Muscle of leg (tissue), 11 donors: ENCODE results near the gene RPL26. TPM values are rescaled to one million over a fixed set of nuclear protein-coding genes. Genes with fewer than 3 reads are reported as not detected.
A peak's percentile ranks its signal among the peaks of the same experiment; 100 is the strongest.

Source experiments
- DNase-seq: peaks from one replicate; pipeline ENCODE4 v3.0.0; 2013
- H3K27ac ChIP-seq: one replicate; pipeline ENCODE4 v1.5.1; 2013; ENCODE audit warnings: mild to moderate bottlenecking, low read length, control low read depth
- H3K27me3 ChIP-seq: one replicate; pipeline ENCODE4 v1.6.1; 2013; ENCODE audit warnings: low read length; ENCODE audit not compliant: control insufficient read depth, insufficient read depth
- H3K36me3 ChIP-seq: one replicate; pipeline ENCODE4 v1.6.1; 2013; ENCODE audit warnings: low read length; ENCODE audit not compliant: control insufficient read depth, insufficient read depth
- H3K4me1 ChIP-seq: one replicate; pipeline ENCODE4 v1.6.1; 2013; ENCODE audit warnings: low read length; ENCODE audit not compliant: control insufficient read depth, insufficient read depth
- H3K4me3 ChIP-seq: one replicate; pipeline ENCODE4 v1.5.1; 2013; ENCODE audit warnings: low read length, control low read depth
- H3K9me3 ChIP-seq: replicated peaks from 2 replicates; pipeline ENCODE4 v1.6.1; 2013; ENCODE audit warnings: low read depth, low read length; ENCODE audit not compliant: control insufficient read depth
- WGBS: methylation state at CpG from one replicate; pipeline ENCODE4 v1.1.5; 2013; ENCODE audit warnings: missing lambda C conversion rate; ENCODE audit not compliant: insufficient coverage; 5-methylcytosine and 5-hydroxymethylcytosine counted together
- polyA plus RNA-seq, 8 donors: library from polyadenylated mRNA; unstranded; fragments of 120-200 nt; gene quantifications; one replicate each; pipeline versions ENCODE4 v1.2.1 to v1.2.3, GENCODE V29; 2013; ENCODE audit warnings: inconsistent platforms in 1 of 8, low replicate concordance in 1 of 8; ENCODE audit not compliant: insufficient read length in 8 of 8, insufficient read depth in 1 of 8
- total RNA-seq: library from RNA; stranded (reverse); fragments of 120-200 nt; gene quantifications from one replicate; pipeline ENCODE4 v1.2.4, GENCODE V29; 2013

The RPL26 gene
- total and polyA plus RNA-seq, 9 donors = 2,833 to 7,287 (median 3,243) TPM

DNA sequence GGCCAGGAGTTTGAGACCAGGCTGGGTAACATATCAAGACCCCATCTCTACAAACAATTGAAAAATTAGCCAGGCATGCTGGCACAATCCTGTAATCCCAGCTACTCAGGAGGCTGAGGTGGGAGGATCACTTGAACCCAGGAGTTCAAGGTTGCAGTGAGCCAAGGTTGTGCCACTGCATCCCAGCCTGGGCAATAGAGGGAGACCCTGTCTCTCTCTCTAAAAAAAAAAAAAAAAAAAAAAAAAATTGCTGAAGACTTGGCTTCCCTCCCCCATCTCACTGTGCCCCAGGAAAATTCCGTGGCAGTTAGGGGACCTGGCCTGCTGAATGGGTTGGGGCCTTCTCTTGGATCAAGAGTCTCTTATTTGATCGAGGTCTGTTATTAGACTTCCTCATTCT, 43.5 kb downstream of the RPL26 start, which contains the start of gene ODF4:
ODF4 (plus strand) TSS at position 301 of the 400 bp plus-strand sequence. CDS start 212 bp downstream, outside the sequence.
- no peak within 1 kb of the TSS for H3K4me3 ChIP-seq
- H3K4me1 ChIP-seq = peaks cover 9% of the 10 kb centered on the region
- H3K27ac ChIP-seq = no peak within 1 kb of the TSS
- no CpG with 5 or more reads among the region's 2 CpGs for WGBS
- H3K27me3 ChIP-seq = peaks cover 3% of the 10 kb centered on the region
- H3K9me3 ChIP-seq = no peaks in the 10 kb centered on the region
- H3K36me3 ChIP-seq = no peaks in the 10 kb centered on the region
- DNase-seq = no peak

DNA sequence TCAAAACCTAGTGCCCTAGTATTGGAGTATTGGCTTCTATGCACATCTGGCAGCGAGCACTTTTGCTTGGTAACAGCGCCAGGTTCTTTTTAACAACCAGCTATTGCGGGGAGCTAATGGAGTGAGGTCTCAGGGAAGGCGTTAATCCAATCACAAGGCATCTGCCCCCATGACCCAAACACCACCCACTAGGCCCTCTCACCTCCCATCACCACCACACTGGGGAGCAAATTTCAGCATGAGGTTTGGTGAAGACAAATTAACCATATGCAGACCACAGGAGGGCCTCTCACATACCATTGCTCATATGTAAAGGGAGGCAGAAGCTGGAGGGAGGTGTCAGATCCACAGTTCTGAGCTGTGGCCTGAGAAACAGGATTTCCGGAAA, 44.2 kb downstream of the RPL26 start:
- Histone ChIP-seq H3K9me3 (no peaks in the 10 kb centered on the region), H3K36me3 (no peaks in the 10 kb centered on the region), H3K4me3 (no peak overlapping the region), H3K4me1 (peaks cover 9% of the 10 kb centered on the region), H3K27me3 (peaks cover 3% of the 10 kb centered on the region), H3K27ac (no peak overlapping the region)
- DNase-seq = no peak
- 67% methylated on average over 1 of the region's 5 CpGs for WGBS

DNA sequence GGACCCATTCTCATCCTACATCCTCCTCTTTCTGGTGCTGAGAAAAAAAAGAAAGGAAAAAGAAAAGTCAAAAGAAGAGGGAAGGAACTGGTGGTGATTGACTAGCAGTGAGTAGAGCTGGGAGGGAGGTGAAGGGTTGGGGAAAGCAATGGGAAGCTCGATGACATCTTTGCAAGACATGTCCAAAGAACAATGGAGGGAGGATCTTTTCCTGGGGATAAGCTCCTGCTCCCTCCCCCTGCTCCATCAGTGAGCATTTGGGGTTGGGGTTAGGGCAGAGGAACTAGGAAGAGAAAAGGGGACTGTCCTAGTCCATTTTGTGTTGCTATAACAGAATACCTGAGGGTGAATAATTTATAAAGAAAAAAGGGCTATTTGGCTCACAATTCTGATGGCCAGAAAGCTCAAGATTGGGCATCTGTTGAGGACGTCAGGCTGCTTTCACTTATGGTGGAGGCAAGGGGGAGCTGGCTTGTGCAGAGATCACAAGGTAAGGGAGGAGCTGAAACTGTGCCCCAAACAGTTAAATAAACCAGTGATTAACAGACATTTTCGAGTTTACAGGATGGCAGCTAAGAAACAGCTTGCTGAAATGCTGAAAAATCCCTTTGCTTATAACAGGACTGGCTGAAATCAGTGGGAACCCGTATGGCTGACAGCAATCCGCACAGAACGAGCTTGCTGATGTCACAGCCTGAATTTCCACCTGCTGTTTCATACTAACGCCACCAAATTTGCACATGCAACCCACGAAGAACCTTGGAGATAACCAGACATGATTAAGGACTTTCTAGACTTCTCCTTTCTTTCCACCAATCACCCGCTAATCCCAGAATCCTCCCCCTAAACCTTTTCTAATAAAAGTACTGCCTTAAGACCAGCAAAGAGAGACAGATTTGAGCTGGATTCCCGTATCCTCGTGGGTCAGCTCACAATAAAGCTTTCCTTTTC, 44.9 kb downstream of the RPL26 start:
- peaks cover 3% of the 10 kb centered on the region for H3K27me3 ChIP-seq
- WGBS = 18% methylated on average over 9 of the region's 11 CpGs
- H3K27ac ChIP-seq = no peak overlapping the region
- DNase-seq = no peak
- H3K4me1 ChIP-seq = peaks cover 14% of the 10 kb centered on the region
- H3K4me3 ChIP-seq = no peak overlapping the region
- H3K9me3 ChIP-seq = no peaks in the 10 kb centered on the region
- H3K36me3 ChIP-seq = no peaks in the 10 kb centered on the region

DNA sequence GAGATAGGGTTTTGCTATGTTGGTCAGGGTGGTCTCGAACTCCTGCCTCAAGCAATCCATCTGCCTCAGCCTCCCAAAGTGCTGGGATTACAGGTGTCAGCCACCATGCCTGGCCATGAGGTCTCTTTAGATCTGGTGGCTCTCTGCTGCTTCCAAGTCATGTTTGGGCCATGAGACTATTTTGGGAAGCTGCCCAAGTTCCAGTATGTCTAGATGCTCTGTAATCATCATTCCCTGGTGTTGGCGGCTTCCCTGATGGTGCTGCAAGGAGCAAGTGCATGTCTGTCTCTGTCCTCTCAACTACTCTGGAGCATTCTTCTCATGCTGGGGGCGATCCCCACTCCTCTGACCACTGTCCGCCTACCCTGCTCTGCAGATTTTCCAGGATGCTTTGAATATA, 49.7 kb downstream of the RPL26 start:
- Histone ChIP-seq H3K9me3 (no peaks in the 10 kb centered on the region), H3K36me3 (no peaks in the 10 kb centered on the region), H3K4me1 (peaks cover 16% of the 10 kb centered on the region), H3K27me3 (peaks cover 3% of the 10 kb centered on the region), H3K27ac (no peak overlapping the region), H3K4me3 (no peak overlapping the region)
- whole genome bisulfite sequencing = 81% methylated on average over 4 of the region's 4 CpGs
- peak; percentile 29 for DNase-seq

GRCh38 chr17:8332688-8333087, 50.3 kb downstream of the RPL26 start:
- H3K9me3 ChIP-seq = no peaks in the 10 kb centered on the region
- no peaks in the 10 kb centered on the region for H3K36me3 ChIP-seq
- peaks cover 13% of the 10 kb centered on the region for H3K4me1 ChIP-seq
- DNase-seq = peak; percentile 43
- WGBS = 39% methylated on average over 4 of the region's 5 CpGs
- no peak overlapping the region for H3K4me3 ChIP-seq
- H3K27me3 ChIP-seq = peaks cover 3% of the 10 kb centered on the region
- H3K27ac ChIP-seq = no peak overlapping the region

DNA sequence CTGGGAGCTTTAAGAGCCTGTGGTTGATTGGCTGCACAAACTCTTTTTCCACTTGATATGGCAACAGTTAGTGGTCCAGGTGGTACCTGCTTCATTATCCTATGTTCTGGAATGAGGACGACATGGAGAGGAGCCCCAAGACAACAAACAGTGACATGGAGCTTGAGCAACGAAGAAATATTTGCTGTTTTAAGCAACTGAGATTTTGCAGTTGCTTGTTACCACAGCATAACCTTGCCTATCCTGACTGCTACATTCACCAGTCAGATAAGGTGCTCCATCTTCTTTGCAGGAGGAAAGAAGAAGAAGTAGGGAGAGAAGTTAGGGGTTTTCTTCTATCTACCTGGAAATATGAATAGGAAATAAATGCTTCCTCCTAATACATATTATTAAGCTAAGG, 50.9 kb downstream of the RPL26 start:
- no CpG with 5 or more reads among the region's 2 CpGs for WGBS
- Histone ChIP-seq H3K36me3 (no peaks in the 10 kb centered on the region), H3K27ac (no peak overlapping the region), H3K9me3 (no peaks in the 10 kb centered on the region), H3K4me3 (no peak overlapping the region), H3K4me1 (peaks cover 17% of the 10 kb centered on the region), H3K27me3 (peaks cover under 1% of the 10 kb centered on the region)
- no peak for DNase-seq

Other genes with a start within 250 kb of the RPL26 start
- gene PER1, start 230.8 kb downstream of the RPL26 start, total RNA-seq = 25.6 TPM
- 100 to 1,000 TPM in 1 of 8 donors, 10 to 100 TPM in 7; 42.4 to 103 (median 63.9) TPM for gene PER1, start 230.8 kb downstream of the RPL26 start, polyA plus RNA-seq
- 10.9 TPM for gene VAMP2, start 220.2 kb downstream of the RPL26 start, total RNA-seq
- 10 to 100 TPM; 55.7 to 77.2 (median 62.3) TPM for gene VAMP2, start 220.2 kb downstream of the RPL26 start, polyA plus RNA-seq
- 17.7 TPM for gene TMEM107, start 206.8 kb downstream of the RPL26 start, total RNA-seq
- 1 to 10 TPM; 6.1 to 9.2 (median 7.1) TPM for gene TMEM107, start 206.8 kb downstream of the RPL26 start, polyA plus RNA-seq
- gene BORCS6, start 193.0 kb downstream of the RPL26 start, total RNA-seq = 5.7 TPM
- 1 to 10 TPM; 3.7 to 5.4 (median 5.0) TPM for gene BORCS6, start 193.0 kb downstream of the RPL26 start, polyA plus RNA-seq
- 13.5 TPM for gene AURKB, start 172.6 kb downstream of the RPL26 start, total RNA-seq
- 10 to 100 TPM; 13.8 to 26.4 (median 22.8) TPM for gene AURKB, start 172.6 kb downstream of the RPL26 start, polyA plus RNA-seq
- gene CTC1, start 135.1 kb downstream of the RPL26 start, total RNA-seq = 4.8 TPM
- 10 to 100 TPM in 4 of 8 donors, 1 to 10 TPM in 4; 7.9 to 14.5 (median 9.8) TPM for gene CTC1, start 135.1 kb downstream of the RPL26 start, polyA plus RNA-seq
- 23.1 TPM for gene PFAS, start 133.9 kb downstream of the RPL26 start, total RNA-seq
- gene PFAS, start 133.9 kb downstream of the RPL26 start, polyA plus RNA-seq = 10 to 100 TPM; 21.7 to 32.5 (median 28.1) TPM
- 12.9 TPM for gene RANGRF, start 94.5 kb downstream of the RPL26 start, total RNA-seq
- 10 to 100 TPM; 22.0 to 28.3 (median 22.9) TPM for gene RANGRF, start 94.5 kb downstream of the RPL26 start, polyA plus RNA-seq
- 0.35 TPM for gene SLC25A35, start 87.8 kb downstream of the RPL26 start, total RNA-seq
- gene SLC25A35, start 87.8 kb downstream of the RPL26 start, polyA plus RNA-seq = 1 to 10 TPM; 1.4 to 2.9 (median 1.8) TPM
- 5.1 TPM for gene ARHGEF15, start 73.0 kb downstream of the RPL26 start, total RNA-seq
- gene ARHGEF15, start 73.0 kb downstream of the RPL26 start, polyA plus RNA-seq = 10 to 100 TPM; 11.8 to 16.4 (median 13.9) TPM
- gene ODF4, start 43.4 kb downstream of the RPL26 start, total RNA-seq = not detected
- gene ODF4, start 43.4 kb downstream of the RPL26 start, polyA plus RNA-seq = not detected
- not detected for gene RNF222, start 14.6 kb upstream of the RPL26 start, total RNA-seq
- gene RNF222, start 14.6 kb upstream of the RPL26 start, polyA plus RNA-seq = under 1 TPM in 5 of 8 donors, not detected in 3; 0.06 to 0.16 (median 0.08) TPM
- gene NDEL1, start 52.7 kb upstream of the RPL26 start, total RNA-seq = 31.2 TPM
- 10 to 100 TPM; 40.2 to 52.6 (median 45.6) TPM for gene NDEL1, start 52.7 kb upstream of the RPL26 start, polyA plus RNA-seq
- 57.6 TPM for gene MYH10, start 247.5 kb upstream of the RPL26 start, total RNA-seq
- gene MYH10, start 247.5 kb upstream of the RPL26 start, polyA plus RNA-seq = 10 to 100 TPM; 44.2 to 92.6 (median 73.2) TPM